ENCODE data around the gene LRCH3.

The LRCH3 gene

GRCh38 chr3:197833930-197834715 lies 43.1 kb downstream of the LRCH3 start:
- no peak for DNase-seq (ENCODE audit: low read depth in 2 of 2)

DNA sequence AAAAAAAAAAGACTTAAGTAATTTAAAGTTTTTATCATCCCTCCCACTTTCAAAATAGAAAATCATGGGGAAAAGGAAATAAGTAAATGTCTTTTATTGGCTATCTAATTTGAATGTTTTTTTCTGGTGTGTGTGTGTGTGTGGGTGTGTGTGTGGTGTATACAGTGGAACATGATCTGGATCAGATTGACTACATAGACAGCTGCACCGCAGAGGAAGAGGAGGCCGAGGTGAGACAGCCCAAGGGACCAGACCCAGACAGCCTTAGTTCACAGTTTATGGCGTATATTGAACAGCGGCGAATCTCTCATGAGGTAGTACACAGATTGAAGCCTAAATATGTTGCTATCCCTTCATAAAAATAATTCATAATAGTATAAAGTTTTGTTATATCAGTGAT lies 44.5 kb downstream of the LRCH3 start:
- DNase-seq (ENCODE audit: low read depth in 2 of 2): no peak

- DNase-seq (ENCODE audit: low read depth in 2 of 2): no peak
Measured at GRCh38 chr3:197836244-197836643, 45.2 kb downstream of the LRCH3 start.

- DNase-seq (ENCODE audit: low read depth in 2 of 2): no peak
Measured at GRCh38 chr3:197837282-197837681, 46.2 kb downstream of the LRCH3 start.

GRCh38 chr3:197841789-197842188 lies 50.7 kb downstream of the LRCH3 start:
- no peak for DNase-seq (ENCODE audit: low read depth in 2 of 2)

- DNase-seq (ENCODE audit: low read depth in 2 of 2): no peak
Measured at GRCh38 chr3:197846491-197846890, 55.4 kb downstream of the LRCH3 start.

DNA sequence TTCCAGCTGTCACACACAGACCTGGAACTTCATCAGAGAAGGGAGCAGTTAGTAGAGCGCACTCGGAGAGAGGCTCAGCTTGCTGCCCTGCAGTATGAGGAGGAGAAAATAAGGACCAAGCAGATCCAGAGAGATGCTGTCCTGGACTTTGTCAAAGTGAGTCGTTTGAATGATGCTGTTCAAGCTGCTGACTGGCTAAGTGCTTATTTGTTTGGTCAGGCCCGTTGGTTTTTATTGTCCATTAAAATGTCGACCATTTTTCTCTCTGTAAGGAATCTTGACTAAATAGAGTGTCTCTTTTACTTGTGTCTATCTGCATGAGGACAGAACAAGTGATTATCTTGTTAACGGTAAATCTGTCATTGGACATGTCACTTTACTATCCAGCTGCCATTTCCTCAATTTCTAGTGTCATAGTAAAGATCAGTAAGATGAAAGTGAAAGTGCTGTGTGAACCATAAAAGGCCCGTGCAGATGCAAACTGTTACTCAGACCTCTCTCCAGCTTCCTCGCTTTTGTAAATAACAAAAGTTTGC lies 56.9 kb downstream of the LRCH3 start:
- DNase-seq (ENCODE audit: low read depth in 2 of 2): peak in 1 of 2 donors; percentile 8

- DNase-seq (ENCODE audit: low read depth in 2 of 2): no peak
Measured at GRCh38 chr3:197854596-197855343, 63.7 kb downstream of the LRCH3 start.

- DNase-seq (ENCODE audit: low read depth in 2 of 2): no peak
Measured at GRCh38 chr3:197855571-197855970, 64.5 kb downstream of the LRCH3 start.

GRCh38 chr3:197856199-197856816 lies 65.3 kb downstream of the LRCH3 start:
- DNase-seq (ENCODE audit: low read depth in 2 of 2): no peak

DNA sequence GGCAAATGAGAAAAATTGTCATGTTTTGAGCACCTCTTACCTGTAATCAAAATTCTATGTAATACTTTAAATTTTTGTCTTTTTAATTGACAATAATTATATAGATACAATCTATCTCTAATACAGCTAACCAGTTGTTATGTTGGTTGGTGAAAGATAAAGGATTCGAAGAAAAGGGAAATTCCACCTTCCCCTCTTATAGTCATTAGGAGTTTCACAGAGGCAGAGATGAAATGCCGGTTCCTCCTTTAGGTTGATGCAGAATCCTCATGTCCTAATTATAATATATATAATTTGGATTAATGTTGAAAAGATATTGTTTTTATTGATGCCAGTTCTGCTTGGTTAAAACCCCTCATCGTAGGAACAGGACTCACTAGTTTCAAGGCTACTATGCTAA lies 67.1 kb downstream of the LRCH3 start:
- DNase-seq (ENCODE audit: low read depth in 2 of 2): no peak

- DNase-seq (ENCODE audit: low read depth in 2 of 2): no peak
Measured at GRCh38 chr3:197858598-197858997, 67.5 kb downstream of the LRCH3 start.

GRCh38 chr3:197866035-197866434 lies 75.0 kb downstream of the LRCH3 start:
- no peak for DNase-seq (ENCODE audit: low read depth in 2 of 2)

DNA sequence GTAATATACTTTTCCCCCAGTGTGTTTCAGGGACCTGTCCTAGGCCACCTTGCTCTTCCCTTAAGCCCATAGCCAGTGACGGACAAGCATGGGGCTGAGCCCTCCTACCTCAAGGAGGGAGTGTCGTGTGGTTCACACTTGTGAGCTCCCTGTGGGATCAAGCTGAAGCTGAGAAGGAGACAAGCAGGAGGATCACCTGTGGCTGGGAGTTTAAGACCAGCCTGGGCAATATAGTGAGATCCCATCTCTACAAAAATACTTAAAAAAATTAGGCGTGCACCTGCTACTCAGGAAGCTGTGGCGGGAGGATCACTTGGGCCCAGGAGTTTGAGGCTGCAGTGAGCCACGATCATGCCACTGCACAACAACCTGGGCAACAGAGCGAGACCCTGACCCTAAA lies 82.3 kb downstream of the LRCH3 start:
- DNase-seq (ENCODE audit: low read depth in 2 of 2): no peak

GRCh38 chr3:197874064-197874463 lies 83.0 kb downstream of the LRCH3 start:
- no peak for DNase-seq (ENCODE audit: low read depth in 2 of 2)

DNA sequence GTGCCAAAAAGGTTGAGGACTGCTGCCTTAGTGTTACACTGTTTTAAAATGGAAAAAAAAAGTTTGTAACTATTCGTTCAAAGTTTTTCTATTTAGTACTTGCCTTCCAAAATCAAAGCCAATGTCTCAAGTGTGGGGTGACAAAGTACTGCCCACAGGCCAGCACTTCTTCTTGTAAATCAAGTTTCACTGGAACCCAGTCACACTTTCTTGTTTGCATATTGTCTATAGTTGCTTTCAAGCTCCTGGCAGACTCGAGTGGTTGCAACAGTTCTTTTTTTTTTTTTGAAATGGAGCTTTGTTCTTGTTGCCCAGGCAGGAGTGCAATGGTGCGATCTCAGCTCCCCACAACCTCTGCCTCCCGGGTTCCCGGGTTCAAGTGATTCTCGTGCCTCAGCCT lies 83.6 kb downstream of the LRCH3 start:
- DNase-seq (ENCODE audit: low read depth in 2 of 2): no peak

DNA sequence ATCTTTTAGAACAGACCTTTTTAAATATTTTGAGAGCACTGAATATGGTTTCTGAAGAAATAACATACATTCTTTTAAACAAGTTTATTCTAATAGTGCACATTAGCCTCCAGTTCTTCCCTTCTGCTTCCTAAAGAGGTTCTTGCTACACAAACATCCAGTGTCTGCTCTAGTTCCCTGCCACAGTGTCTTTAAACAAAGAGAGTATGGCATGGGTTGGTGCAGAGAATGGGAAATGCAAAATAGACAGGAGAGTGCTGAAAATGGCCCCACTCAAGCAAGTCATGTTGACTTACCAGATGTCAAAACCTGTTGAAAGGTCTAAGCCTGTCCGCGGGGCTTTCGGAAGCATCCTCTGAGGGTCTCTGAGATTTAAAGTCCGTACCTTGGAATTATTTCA lies 86.8 kb downstream of the LRCH3 start:
- DNase-seq (ENCODE audit: low read depth in 2 of 2): no peak

DNA sequence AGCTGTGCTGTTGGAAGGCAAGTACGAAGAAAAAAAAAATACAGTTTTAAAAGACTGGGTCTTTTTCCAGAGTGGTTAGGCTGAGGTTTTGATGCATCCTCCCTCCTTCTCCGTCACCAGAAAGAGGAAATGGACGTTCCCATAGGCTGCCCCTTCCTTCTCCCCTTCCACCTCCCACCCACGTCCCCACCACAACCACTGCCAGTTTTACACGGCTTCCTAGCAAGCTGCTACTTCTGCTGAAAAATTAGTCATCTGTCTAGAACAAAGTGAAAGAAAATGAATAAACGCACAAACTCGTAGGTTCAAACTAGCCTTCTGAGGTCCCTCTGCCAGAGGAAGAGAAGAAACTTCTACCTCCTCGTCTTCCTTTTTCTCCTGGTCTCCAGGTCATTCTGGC lies 87.4 kb downstream of the LRCH3 start:
- DNase-seq (ENCODE audit: low read depth in 2 of 2): peak in 1 of 2 donors; percentile 15

GRCh38 chr3:197880491-197881269 lies 89.6 kb downstream of the LRCH3 start:
- no peak for DNase-seq (ENCODE audit: low read depth in 2 of 2)

GRCh38 chr3:197881270-197881969 lies 90.4 kb downstream of the LRCH3 start:
- no peak for DNase-seq (ENCODE audit: low read depth in 2 of 2)

- no peak for DNase-seq (ENCODE audit: low read depth in 2 of 2)
Measured at GRCh38 chr3:197881970-197882338, 90.9 kb downstream of the LRCH3 start.
